PC-9 (cell line): Measurements from ENCODE around the gene GRM7.

ENCODE experiments used
- EZH2 ChIP-seq: fragments of 200-600 bp; sonication (generic); IDR thresholded peaks from 2 replicates; pipeline ENCODE4 v1.8.0; 2017; ENCODE audit warnings: antibody characterized with exemption, low read depth
- TF ChIP-seq, protein P1 (sequence below): fragments of 200-600 bp; sonication (generic); conservative IDR thresholded peaks from 2 replicates; pipeline ENCODE4 v1.6.1; 2017; ENCODE audit warnings: mixed run types, antibody characterized with exemption, mild to moderate bottlenecking, moderate library complexity

- no peak for TF ChIP-seq EZH2
- TF ChIP-seq, protein P1, sequence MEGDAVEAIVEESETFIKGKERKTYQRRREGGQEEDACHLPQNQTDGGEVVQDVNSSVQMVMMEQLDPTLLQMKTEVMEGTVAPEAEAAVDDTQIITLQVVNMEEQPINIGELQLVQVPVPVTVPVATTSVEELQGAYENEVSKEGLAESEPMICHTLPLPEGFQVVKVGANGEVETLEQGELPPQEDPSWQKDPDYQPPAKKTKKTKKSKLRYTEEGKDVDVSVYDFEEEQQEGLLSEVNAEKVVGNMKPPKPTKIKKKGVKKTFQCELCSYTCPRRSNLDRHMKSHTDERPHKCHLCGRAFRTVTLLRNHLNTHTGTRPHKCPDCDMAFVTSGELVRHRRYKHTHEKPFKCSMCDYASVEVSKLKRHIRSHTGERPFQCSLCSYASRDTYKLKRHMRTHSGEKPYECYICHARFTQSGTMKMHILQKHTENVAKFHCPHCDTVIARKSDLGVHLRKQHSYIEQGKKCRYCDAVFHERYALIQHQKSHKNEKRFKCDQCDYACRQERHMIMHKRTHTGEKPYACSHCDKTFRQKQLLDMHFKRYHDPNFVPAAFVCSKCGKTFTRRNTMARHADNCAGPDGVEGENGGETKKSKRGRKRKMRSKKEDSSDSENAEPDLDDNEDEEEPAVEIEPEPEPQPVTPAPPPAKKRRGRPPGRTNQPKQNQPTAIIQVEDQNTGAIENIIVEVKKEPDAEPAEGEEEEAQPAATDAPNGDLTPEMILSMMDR, result no peak
Measured at GRCh38 chr3:6929918-6930317, 69.0 kb downstream of the GRM7 start.
